ENCODE results near the gene MDN1. TPM values are rescaled to one million over a fixed set of nuclear protein-coding genes. Genes with fewer than 3 reads are reported as not detected.
A peak's percentile ranks its signal among the peaks of the same experiment; 100 is the strongest.

Gene MDN1
- total RNA-seq, 2 donors from 2014 or later = 85.4 to 145 TPM

DNA sequence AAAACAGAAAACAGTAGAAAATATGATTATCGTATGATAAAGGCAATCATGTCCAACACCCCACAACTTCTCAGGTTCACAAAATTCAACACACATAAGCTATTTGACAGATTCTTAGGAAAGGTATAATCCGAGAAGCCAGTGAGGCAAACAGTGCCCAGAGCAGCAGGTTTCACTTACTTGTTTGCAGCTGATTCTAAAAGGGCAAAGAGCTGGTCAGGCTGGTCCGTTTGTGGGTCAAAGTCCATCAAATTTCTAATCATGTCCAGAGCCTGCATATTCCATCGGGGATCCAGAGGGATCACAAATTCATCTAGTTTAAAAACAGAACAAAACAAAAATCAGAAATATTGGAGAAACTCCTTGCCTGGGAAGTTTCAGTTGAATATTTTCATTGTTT is 111.3 kb downstream of the MDN1 start:
- DNase-seq = no peak
- WGBS, 2 experiments (ENCODE audit: insufficient coverage in 1 of 2, insufficient read length in 1 of 2) = 59 to 68% methylated on average over 3 to 4 of the region's 4 CpGs
- Histone ChIP-seq H3K9me3 (ENCODE audit: control insufficient read depth, low read length) (no peaks in the 10 kb centered on the region), H3K4me1 (ENCODE audit: control insufficient read depth, insufficient read depth, low read length) (no peaks in the 10 kb centered on the region), H3K36me3 (ENCODE audit: control insufficient read depth, insufficient read depth, low read length) (peaks cover 98% of the 10 kb centered on the region), H3K27me3 (ENCODE audit: control insufficient read depth, insufficient read depth, low read length, poor library complexity, severe bottlenecking) (no peaks in the 10 kb centered on the region), H3K4me3 (ENCODE audit: low read length) (no peak overlapping the region), H3K27ac (ENCODE audit: low read depth, low read length) (no peak overlapping the region), H3K9ac (ENCODE audit: extremely low read depth, low read length, poor library complexity, severe bottlenecking) (no peak overlapping the region)
- Mint-ChIP-seq H3K9me3 (no peaks in the 10 kb centered on the region), H3K36me3 (ENCODE audit: low read depth) (peaks cover 83% of the 10 kb centered on the region), H3K4me1 (no peaks in the 10 kb centered on the region), H3K27ac (peak overlapping the region; percentile 48), H3K27me3 (ENCODE audit: insufficient read depth) (no peaks in the 10 kb centered on the region), H3K4me3 (no peak overlapping the region)
- no peak for TF ChIP-seq CTCF (conservative IDR thresholded peaks at IDR 0.05)

DNA sequence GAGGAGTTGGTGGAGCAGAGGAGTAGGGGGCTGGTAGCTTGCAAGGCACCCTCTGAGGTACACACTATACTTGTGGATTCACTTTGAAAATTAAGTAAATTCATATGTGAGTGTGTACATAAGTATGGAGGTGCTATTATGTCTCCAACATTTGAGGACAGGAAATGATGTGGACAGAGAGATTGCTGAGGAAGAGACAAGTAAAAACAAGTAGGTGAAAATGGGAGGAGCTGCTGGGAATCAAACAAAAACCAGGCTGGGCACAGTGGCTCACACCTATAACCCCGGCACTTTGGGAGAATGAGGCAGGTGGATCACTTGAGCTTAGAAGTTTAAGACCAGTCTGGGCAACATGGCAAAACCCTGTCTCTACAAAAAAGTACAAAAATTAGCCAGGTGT is 111.8 kb downstream of the MDN1 start:
- Mint-ChIP-seq H3K9me3 (no peaks in the 10 kb centered on the region), H3K4me1 (no peaks in the 10 kb centered on the region), H3K36me3 (ENCODE audit: low read depth) (peaks cover 80% of the 10 kb centered on the region), H3K27me3 (ENCODE audit: insufficient read depth) (no peaks in the 10 kb centered on the region), H3K27ac (peak overlapping the region; percentile 11), H3K4me3 (no peak overlapping the region)
- Histone ChIP-seq H3K27me3 (ENCODE audit: control insufficient read depth, insufficient read depth, low read length, poor library complexity, severe bottlenecking) (no peaks in the 10 kb centered on the region), H3K4me1 (ENCODE audit: control insufficient read depth, insufficient read depth, low read length) (no peaks in the 10 kb centered on the region), H3K27ac (ENCODE audit: low read depth, low read length) (no peak overlapping the region), H3K9ac (ENCODE audit: extremely low read depth, low read length, poor library complexity, severe bottlenecking) (no peak overlapping the region), H3K36me3 (ENCODE audit: control insufficient read depth, insufficient read depth, low read length) (peaks cover 98% of the 10 kb centered on the region), H3K4me3 (ENCODE audit: low read length) (no peak overlapping the region), H3K9me3 (ENCODE audit: control insufficient read depth, low read length) (no peaks in the 10 kb centered on the region)
- TF ChIP-seq CTCF (conservative IDR thresholded peaks at IDR 0.05) = no peak
- WGBS, 2 experiments (ENCODE audit: insufficient coverage in 1 of 2, insufficient read length in 1 of 2) = 100% methylated on average over 1 of the region's 1 CpG
- DNase-seq = no peak

GRCh38 chr6:89706121-89706520 is 113.5 kb downstream of the MDN1 start:
- Histone ChIP-seq H3K9ac (ENCODE audit: extremely low read depth, low read length, poor library complexity, severe bottlenecking) (no peak overlapping the region), H3K36me3 (ENCODE audit: control insufficient read depth, insufficient read depth, low read length) (peaks cover 99% of the 10 kb centered on the region)
- peaks cover 78% of the 10 kb centered on the region for H3K36me3 Mint-ChIP-seq (ENCODE audit: low read depth)

More at GRCh38 chr6:89706121-89706520, 113.5 kb downstream of the MDN1 start:
- H3K4me1 ChIP-seq (ENCODE audit: control insufficient read depth, insufficient read depth, low read length) = no peaks in the 10 kb centered on the region
- no peak overlapping the region for H3K27ac Mint-ChIP-seq
- no peaks in the 10 kb centered on the region for H3K27me3 Mint-ChIP-seq (ENCODE audit: insufficient read depth)
- H3K9me3 ChIP-seq (ENCODE audit: control insufficient read depth, low read length) = no peaks in the 10 kb centered on the region
- H3K9me3 Mint-ChIP-seq = no peaks in the 10 kb centered on the region
- no peak for DNase-seq
- no peaks in the 10 kb centered on the region for H3K4me1 Mint-ChIP-seq
- no peaks in the 10 kb centered on the region for H3K27me3 ChIP-seq (ENCODE audit: control insufficient read depth, insufficient read depth, low read length, poor library complexity, severe bottlenecking)
- no peak overlapping the region for H3K4me3 Mint-ChIP-seq
- H3K4me3 ChIP-seq (ENCODE audit: low read length) = no peak overlapping the region
- TF ChIP-seq CTCF (conservative IDR thresholded peaks at IDR 0.05) = no peak
- no peak overlapping the region for H3K27ac ChIP-seq (ENCODE audit: low read depth, low read length)
